OCI-M2 (cell line): ENCODE measurements around the gene CMTM4.
"Not testable (repeated sequence)": the region's sequence is repeated elsewhere in the genome, so short reads cannot be mapped to it uniquely, and the experiment has no call there.

Source experiments
- DNase-seq: peaks from one replicate; lab custom pipeline; 2025; ENCODE audit not compliant: unreplicated experiment; lab: John Stamatoyannopoulos, UW

The CMTM4 gene

GRCh38 chr16:66649167-66649566 lies 47.4 kb downstream of the CMTM4 start:
- DNase-seq: no peak

GRCh38 chr16:66647866-66648265 lies 48.7 kb downstream of the CMTM4 start:
- no peak for DNase-seq

- DNase-seq: no peak
These were observed 55.2 kb downstream of the CMTM4 start for GRCh38 chr16:66641387-66641786.

- no peak for DNase-seq
These were observed 55.7 kb downstream of the CMTM4 start for GRCh38 chr16:66640724-66641314.

- DNase-seq: no peak
These were observed 57.3 kb downstream of the CMTM4 start for GRCh38 chr16:66639091-66639885.

GRCh38 chr16:66637806-66638205 lies 58.7 kb downstream of the CMTM4 start:
- DNase-seq: no peak

GRCh38 chr16:66636199-66636598 lies 60.3 kb downstream of the CMTM4 start:
- DNase-seq: no peak

- no peak for DNase-seq
These were observed 61.1 kb downstream of the CMTM4 start for GRCh38 chr16:66635406-66635805.

GRCh38 chr16:66634527-66635196 lies 61.9 kb downstream of the CMTM4 start:
- DNase-seq: no peak

- not testable (repeated sequence) for DNase-seq
These were observed 65.0 kb downstream of the CMTM4 start for GRCh38 chr16:66631558-66631957.

GRCh38 chr16:66630561-66631260 lies 65.8 kb downstream of the CMTM4 start:
- DNase-seq: not testable (repeated sequence)

GRCh38 chr16:66629856-66630255 lies 66.7 kb downstream of the CMTM4 start:
- no peak for DNase-seq

- not testable (repeated sequence) for DNase-seq
These were observed 68.7 kb downstream of the CMTM4 start for GRCh38 chr16:66627611-66628378.

GRCh38 chr16:66623755-66624154 lies 72.8 kb downstream of the CMTM4 start:
- DNase-seq: no peak

- no peak for DNase-seq
These were observed 73.7 kb downstream of the CMTM4 start for GRCh38 chr16:66622863-66623262.

GRCh38 chr16:66621973-66622372 lies 74.6 kb downstream of the CMTM4 start:
- DNase-seq: no peak

- DNase-seq: no peak
These were observed 76.1 kb downstream of the CMTM4 start for GRCh38 chr16:66620429-66620795.

GRCh38 chr16:66619534-66620428 lies 76.8 kb downstream of the CMTM4 start:
- no peak for DNase-seq

- no peak for DNase-seq
These were observed 77.8 kb downstream of the CMTM4 start for GRCh38 chr16:66618588-66619375.
